Activated T-helper 1 cell treated with anti-CD3 and anti-CD28 coated beads, Interleukin-2, amount 50 U/mL, for 16 hours (primary cell): ENCODE results near the gene SMIM8.

Experiments used
- DNase-seq, 2 donors: peaks; one replicate each; pipeline ENCODE4 v3.0.0-alpha.2; 2020; ENCODE audit warnings: low read depth in 1 of 2, low spot score in 1 of 2

SMIM8 gene

GRCh38 chr6:87384038-87384437, 61.6 kb downstream of the SMIM8 start:
- no peak for DNase-seq

GRCh38 chr6:87384449-87384848, 62.1 kb downstream of the SMIM8 start:
- DNase-seq: no peak

GRCh38 chr6:87391334-87391733, 68.9 kb downstream of the SMIM8 start:
- DNase-seq: no peak
